ENCODE measurements around the gene TTYH1.
"Not testable (repeated sequence)": the region's sequence is repeated elsewhere in the genome, so short reads cannot be mapped to it uniquely, and the experiment has no call there.

The TTYH1 gene

DNA sequence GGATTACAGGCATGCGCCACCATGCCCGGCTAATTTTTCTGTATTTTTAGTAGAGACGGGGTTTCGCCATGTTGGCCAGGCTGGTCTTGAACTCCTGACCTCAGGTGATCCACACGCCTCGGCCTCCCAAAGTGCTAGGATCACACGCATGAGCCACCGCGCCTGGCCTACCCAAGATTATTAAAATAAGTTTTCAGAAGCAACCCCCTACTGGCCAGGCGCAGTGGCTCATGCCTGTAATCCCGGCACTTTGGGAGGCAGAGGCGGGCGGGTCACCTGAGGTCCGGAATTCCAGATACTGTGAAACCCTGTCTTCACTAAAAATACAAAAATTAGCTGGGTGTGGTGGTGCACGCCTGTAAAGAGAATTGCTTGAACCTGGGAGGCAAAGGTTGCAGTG is 31.1 kb downstream of the TTYH1 start:
- not testable (repeated sequence) for DNase-seq

DNA sequence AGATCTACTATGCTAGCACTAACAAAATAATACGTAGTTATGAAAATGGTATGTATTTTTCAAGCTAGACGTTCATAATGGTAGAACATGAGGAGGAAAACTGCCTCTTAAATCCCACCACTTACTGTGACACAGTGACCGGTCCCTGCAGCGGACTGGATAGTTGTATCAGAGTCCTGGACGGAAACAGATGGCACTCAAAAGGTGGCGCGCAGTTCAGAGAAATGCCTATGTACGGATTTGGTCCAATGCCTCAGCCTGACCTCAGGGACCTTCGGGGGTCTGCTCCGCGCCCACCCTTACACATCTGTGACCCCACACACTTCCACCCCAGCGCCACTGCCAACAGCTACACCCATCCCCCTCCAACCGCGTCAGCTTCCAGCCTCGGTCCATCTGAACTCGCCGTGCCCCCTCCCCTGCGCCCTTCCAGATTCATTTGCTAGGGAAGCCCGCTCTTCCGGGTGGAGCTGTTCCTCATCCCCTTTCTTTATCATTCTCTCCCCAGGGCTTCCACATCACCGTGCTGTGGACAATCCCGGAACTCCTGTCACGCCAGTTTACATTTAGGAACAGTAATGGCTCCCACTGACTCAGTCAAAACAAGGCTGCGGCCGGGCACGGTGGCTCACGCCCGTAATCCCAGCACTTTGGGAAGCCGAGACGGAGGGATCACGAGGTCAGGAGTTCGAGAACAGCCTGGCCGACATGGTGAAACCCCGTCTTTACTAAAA is 32.9 kb downstream of the TTYH1 start:
- peak; percentile 30 to 38 for DNase-seq

DNA sequence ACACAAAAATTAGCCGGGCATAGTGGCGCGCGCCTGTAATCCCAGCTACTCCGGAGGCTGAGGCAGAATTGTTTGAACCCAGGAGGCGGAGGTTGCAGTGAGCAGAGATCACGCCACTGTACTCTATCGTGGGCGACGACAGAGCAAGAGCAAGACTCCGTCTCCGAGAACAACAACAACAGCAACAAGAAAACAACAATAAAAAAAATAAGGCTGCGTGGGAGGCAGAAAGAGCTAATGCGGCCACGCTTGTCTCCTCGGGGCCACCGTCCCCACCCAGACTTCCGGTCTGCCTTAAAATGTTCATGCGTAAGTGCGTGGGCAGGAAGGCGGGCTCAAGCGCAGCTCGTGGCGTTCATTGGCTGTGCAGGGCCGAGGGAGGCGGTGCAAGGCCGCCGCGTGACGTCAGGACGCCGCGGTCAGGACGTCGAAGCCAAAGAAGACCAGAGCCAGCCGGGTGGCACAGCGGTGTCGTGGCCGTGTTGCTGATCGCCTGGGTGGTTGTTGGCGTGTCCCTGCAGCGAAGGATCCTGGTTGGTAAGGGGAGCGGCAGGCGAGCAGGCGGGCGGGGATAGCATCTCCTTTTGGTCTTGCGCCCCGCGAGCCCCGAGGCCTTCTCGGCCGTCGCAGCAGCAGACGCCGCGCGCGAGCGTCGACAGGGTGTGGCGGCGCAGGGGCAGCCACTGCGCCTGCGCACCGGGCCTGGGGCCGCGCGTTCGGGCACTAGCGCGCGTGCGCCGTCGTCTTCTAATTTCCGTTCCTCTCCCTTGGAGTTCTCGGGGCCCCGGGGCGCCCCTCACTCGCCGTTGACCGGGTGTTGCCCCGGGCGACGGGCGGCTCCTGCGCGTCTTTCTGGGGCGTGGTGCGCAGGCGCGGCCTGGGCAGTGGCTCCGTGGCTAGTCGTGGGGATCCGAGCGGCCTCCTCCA is 33.8 kb downstream of the TTYH1 start, which contains the start of gene LENG8:
Gene LENG8, plus strand, starts transcription at position 426 of the 927 bp plus-strand sequence. CDS start 2,146 bp downstream, outside the sequence.
- DNase-seq = peak; percentile 93 to 95

DNA sequence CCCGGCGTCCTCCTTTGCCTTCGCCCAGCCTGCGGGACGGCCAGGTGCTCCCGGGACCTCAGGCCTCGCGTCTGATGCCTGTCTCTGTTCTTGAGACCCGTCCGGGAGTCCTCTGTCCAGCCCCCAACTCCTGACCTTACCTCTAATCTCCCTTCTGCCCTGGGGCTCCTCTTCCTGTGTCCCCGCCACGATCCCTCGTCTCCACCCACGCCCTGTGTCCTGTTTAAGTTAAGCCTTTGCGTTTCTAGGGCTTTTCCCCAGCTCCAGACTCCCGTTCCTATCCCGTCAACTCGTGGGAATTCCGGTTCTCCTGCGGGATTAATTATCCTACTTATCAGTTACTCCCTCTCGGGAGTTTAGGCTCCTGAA is 34.4 kb downstream of the TTYH1 start:
- peak in 1 of 2 donors; percentile 25 for DNase-seq

DNA sequence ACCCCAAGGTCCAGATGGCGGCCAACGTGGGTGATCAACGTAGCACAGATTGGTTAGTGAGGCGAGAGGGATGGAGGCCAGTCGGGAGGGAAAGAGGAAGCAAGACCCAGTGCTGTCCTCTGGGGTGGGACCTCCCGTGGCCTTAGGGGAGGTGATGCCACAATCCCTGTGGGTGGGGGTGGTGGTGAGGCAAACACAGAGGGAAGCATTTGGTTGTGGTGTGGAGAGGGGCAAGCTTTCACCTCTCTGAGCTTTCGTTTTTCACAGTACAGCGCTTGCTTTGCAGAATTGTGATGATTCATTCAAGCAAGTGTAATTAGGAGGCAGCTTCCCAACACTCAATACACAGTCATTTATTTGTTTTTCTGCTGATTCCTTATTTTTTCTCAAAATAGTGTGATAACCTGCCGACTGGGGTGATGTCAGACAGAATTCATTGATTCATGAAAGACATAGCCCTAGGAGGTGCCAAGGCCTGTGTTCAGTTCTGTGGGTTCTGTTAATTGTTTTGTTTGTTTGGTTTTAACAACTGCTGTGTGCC is 36.1 kb downstream of the TTYH1 start:
- DNase-seq = no peak

DNA sequence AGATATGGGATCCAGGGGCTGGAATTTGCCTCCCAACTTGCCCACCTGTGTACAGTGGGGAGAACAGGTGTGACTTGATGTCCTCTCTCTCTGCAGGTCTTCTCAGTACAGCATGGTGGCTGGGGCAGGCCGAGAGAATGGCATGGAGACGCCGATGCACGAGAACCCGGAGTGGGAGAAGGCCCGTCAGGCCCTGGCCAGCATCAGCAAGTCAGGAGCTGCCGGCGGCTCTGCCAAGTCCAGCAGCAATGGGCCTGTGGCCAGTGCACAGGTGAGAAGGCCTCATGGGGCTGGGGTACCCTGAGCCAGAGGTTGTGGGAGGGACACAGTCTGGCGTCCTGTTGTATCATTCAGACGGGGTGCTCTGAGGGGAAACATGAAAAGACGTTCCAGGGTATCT is 36.7 kb downstream of the TTYH1 start:
- no peak for DNase-seq

DNA sequence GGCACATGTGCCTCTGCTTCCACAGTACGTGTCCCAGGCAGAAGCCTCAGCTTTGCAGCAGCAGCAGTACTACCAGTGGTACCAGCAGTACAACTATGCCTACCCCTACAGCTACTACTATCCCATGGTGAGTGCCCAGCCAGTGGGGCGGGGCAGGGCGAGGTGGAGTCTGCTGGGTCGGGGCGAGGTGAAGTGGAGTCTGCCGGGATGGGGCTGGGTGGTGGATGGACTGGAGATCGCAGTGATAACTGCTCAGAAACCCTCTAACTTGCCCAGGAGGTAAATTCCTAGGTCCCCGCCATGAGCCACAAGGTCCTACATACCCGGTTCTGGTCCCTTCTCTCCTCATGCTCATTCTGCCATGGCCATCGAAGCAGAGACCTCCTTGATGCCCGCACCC is 37.4 kb downstream of the TTYH1 start:
- DNase-seq = no peak

DNA sequence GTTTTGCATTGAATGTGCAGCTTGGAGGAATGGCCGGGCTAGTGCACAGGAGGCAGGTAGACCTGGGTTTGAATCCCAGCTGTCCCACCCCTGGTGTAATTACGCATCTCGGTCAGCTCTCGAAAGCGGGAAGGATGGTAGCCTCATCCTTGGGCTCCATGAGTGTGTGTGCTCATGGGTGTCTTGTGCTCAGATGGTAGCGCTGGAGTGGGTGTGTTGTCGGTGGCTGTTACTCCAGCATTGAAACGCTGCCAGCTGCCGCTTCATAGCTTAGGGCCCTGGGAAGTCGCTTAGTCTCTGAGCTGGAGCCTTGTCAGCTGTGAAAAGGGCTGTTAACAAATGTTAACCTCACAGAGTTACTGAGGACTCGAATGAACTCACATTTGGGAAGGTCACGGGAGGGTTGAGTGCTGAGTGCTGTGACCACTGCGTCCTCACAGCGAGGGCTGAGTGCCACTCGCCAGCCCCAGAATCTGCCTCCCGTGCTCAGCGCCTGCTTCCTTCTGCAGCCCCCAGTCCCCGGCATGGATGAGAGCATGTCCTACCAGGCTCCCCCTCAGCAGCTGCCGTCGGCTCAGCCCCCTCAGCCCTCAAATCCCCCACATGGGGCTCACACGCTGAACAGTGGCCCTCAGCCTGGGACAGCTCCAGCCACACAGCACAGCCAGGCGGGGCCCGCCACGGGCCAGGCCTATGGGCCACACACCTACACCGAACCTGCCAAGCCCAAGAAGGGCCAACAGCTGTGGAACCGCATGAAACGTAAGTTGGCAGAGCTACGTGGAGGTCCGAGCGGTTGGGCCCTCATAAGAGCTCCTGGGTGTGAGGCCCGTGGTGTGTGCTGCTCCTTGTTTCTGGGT is 38.9 kb downstream of the TTYH1 start:
- no peak for DNase-seq

DNA sequence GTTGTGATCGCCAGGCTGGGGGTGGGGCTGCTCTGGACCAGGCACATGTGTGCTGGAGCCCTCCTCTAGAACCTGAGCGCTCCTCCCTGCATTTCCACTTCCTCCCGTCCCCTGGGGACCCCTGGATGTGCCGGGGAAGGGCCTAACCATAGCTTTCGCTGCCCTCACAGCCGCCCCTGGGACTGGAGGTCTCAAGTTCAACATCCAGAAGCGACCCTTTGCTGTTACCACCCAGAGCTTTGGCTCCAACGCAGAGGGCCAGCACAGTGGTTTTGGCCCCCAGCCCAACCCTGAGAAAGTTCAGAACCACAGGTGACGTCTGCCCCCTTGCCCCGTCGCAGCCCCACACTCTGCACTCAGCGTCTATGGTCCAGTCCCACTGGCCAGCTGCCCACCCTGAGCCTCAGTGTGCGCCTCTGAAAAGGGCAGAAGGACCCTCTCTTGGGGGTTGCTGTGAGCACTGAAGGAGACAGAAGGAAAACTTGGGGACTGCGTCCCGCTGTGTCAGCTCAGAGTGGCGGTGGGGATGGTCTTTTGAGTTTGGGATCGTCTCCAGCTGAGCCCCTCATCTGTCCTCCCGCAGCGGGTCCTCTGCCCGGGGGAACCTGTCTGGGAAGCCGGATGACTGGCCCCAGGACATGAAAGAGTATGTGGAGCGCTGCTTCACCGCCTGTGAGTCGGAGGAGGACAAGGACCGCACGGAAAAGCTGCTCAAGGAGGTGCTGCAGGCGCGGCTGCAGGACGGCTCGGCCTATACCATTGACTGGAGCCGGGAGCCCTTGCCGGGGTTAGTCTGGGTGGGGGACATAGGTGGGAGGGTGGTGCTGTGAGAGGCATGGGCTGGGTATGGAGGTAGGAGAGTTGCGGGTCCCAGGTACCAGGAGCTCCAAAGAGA is 39.8 kb downstream of the TTYH1 start:
- DNase-seq = no peak

DNA sequence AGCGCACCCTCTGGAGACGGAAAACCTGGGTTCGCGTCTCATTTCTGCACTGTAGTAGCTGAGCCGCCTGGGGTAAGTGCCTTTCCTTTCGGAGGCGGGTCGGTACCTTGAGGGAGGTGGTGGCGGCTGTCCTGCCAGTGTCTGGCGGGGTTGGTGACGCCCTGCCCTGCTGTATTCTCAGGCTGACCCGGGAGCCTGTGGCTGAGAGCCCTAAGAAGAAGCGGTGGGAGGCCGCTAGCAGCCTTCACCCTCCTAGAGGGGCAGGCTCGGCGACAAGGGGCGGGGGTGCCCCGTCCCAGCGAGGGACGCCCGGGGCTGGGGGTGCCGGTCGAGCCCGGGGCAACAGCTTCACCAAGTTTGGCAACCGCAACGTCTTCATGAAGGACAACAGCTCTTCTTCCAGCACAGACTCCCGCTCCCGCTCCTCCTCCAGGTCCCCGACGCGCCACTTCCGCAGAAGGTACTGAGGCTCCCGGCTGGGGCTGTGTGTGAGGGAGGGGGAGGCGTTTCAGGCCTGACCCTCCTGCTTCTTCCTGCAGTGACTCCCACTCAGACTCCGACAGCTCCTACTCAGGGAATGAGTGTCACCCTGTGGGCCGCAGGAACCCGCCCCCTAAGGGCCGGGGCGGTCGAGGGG is 40.6 kb downstream of the TTYH1 start:
- DNase-seq = no peak

DNA sequence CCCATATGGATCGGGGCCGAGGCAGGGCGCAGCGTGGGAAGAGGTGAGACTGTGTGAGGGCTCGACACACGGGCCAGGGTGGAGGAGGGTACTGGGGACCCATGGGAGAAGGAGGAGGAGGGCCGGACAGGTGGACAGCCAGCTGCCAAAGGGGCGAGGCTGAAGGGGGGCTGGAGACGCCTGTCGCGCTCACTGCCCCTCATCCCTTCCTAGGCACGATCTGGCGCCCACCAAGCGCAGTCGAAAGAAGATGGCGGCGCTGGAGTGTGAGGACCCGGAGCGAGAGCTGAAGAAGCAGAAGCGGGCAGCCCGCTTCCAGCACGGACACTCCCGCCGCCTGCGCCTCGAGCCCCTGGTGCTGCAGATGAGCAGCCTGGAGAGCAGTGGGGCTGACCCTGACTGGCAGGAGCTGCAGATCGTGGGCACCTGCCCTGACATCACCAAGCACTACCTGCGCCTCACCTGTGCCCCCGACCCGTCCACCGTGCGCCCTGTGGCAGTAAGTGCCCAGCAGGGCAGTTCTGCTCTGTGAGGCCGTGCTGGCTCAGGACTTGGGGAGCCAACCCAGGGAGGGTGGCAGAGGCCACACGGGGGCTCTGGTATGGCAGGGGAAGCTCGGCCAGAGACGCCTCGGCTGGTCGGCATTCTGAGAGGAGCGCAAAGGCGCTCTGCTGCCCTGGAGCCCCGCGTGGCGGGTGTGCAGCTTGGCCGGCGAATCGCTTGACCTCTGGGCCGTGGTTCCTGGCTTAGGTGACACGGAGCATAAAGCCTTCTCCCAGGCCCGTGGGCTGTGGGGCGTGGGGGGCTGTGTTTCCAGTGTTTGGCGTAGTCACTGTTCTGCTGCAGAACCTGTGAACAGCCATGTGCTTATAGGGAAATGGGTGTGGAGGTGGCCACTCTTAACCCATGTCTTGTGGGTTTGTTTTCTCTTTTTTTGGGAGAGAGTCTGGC is 41.4 kb downstream of the TTYH1 start:
- DNase-seq = no peak

DNA sequence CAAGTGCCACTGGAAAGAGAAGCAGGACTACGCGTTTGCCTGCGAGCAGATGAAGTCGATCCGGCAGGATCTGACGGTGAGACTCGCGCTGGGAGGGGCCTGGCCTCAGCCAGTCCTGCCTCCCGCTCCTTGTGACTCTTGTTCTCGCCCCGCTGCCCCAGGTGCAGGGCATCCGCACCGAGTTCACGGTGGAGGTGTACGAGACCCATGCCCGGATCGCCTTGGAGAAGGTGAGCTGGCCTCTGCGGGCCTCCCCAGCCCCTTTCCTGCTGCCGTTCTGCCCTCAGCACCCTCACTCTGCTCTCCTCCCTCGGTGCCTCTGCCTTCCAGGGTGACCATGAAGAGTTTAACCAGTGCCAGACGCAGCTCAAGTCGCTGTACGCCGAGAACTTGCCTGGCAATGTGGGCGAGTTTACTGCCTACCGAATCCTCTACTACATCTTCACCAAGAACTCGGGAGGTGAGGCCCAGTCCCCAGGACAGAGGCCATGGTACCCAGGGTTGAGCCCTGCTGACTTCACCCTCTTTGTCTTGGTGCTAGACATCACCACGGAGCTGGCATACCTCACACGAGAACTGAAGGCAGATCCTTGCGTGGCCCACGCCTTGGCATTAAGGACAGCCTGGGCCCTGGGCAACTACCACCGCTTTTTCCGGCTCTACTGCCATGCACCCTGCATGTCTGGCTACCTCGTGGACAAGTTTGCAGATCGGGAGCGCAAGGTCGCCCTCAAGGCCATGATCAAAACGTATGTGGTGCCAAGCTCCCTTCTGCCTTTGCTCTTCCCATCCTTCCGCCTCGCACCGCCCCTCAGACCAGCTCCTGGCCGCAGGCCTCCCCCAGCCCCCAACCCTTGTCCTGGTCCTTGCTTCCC is 42.7 kb downstream of the TTYH1 start:
- no peak for DNase-seq

DNA sequence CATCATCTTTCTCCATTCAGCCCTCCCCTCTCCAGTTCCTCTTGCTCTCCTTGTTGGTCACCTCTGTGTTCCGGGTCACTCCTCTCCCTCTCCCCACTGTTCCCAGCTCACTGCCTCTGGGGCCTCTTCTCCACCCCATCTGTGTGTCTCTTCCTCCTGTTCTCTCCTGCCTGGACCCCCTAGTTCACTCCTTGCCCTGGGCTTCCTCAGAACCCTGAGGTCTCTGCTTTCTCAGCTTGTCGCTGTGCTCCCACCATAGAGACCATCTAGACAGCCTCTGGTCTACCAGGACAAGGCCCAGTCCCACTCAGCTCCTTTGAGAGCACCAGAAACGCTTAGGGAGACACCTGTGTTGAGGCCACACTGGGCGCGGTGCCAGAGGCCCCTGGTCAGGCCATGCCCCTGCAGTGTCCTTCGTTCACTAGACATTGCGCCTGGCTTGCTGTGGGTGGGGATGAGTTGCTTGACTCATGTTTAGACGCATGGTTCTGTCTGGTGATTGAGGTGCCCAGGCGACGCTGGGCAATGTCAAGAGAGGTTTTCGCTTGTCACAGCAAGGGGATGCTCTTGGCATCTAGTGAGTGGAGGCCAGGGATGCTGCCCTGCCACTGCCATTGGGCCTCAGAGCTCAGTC is 43.5 kb downstream of the TTYH1 start:
- DNase-seq = no peak

DNA sequence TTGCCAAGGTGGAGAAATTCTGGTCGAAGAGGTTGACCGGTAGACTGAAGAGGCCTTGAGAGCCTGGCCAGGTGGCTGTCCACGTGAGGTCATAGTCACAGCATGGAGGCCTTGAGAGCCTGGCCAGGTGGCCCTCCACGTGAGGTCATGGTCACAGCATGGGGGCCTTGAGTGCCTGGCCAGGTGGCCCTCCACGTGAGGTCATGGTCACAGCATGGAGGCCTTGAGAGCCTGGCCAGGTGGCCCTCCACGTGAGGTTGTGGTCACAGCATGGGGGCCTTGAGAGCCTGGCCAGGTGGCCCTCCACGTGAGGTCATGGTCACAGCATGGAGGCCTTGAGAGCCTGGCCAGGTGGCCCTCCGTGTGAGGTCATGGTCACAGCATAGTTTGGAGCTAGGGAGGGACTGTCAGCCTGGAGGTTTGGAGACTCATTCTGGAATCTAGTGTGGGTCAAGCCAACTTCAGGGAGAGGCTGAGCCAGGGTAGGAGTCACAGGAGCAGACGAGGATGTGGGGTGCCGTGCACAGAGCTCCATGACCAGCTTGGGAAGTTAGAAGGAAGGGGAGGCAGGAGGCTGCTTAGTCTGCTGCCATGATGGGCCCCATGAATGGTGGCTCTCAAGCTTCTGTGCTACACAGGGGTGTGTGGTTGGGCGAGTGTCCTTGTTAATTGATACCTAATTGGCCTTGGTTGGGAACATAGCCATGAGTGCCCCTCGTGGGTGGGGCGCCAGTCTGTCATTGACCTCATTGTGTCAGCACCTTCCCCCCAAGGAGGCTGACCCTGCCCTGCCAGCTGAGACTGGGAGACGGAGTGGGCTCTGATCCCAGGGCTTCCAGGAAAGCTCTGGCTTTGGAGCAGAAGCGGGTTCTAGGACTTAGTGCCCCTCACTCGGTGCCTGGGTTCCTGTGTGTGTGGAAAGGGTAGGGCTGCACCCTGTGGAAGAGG is 44.3 kb downstream of the TTYH1 start:
- DNase-seq = no peak

DNA sequence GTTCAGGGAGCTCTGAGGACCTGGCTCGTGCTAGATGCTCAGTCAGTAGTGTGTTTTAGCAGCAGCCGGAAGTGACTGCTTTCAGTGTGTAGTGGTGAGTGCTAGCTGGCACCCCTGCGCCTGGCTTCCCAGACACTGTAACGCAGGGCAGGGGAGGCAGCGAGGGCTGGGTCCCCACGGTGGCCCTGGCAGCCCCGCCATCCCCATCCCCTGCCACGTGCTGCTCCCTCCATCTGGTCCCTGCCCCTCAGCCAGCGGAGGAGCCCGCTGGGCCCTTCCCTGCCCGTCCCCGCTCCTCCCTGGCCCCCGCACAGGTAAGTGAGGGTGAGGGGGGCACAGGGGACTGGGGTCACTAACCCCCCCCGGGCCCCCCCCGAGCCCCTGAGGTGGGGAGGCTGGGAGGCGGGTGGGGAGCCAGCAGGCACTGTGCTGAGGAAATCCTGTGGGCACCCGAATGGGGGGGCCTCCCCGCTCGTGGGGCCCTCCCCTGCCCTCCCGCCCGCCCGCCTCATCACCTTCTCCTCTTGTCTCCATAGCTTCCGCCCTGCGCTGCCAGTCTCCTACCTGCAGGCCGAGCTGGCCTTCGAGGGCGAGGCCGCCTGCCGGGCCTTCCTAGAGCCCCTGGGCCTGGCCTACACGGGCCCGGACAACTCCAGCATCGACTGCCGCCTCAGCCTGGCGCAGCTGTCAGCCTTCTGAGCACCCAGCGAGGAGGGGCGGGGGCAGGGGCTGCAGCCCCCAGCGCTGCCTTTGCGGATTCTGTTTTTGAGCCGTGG is 45.2 kb downstream of the TTYH1 start:
- no peak for DNase-seq

DNA sequence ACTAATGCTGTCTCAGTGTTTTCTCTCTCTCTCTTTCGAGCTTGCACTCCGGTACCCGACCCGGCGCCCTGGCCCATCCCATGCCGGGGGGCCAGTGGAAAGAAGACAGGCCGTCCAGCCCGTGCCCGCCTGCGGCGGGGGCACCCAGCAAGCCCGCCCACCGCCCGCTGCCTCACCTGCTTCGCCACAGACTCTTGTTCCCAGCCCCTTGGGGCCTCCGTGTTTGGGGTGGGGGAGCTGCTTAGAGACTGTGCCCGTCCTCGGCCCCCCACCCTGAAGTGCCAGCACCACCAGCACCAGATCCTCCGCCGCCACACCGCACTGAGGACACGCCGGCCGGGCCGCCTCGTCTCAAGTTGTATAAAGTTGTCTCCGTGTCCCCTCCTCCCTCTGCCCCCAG is 45.9 kb downstream of the TTYH1 start:
- DNase-seq = no peak
